NB4 (cell line): ENCODE data around the gene NEK1.
"Not testable (repeated sequence)": the region's sequence is repeated elsewhere in the genome, so short reads cannot be mapped to it uniquely, and the experiment has no call there.

ENCODE experiments used
- DNase-seq: peaks from one replicate; pipeline ENCODE4 v3.0.0; 2010; ENCODE audit warnings: low read depth
- H3K4me3 ChIP-seq: one replicate; pipeline ENCODE4 v1.5.1; 2011; ENCODE audit warnings: mild to moderate bottlenecking, low read depth, low read length, moderate library complexity
- MYC ChIP-seq: IDR thresholded peaks from 2 replicates; pipeline ENCODE4 v1.6.1; 2011; ENCODE audit warnings: low read depth, low read length
- POLR2A ChIP-seq: IDR thresholded peaks from 2 replicates; pipeline ENCODE4 v1.6.1; 2011; ENCODE audit warnings: mild to moderate bottlenecking; ENCODE audit not compliant: insufficient read length; ENCODE audit errors: extremely low read depth
- TF ChIP-seq, protein P1 (sequence below): IDR thresholded peaks from 2 replicates; pipeline ENCODE4 v1.6.1; 2011; ENCODE audit warnings: low read depth, low read length
- TF ChIP-seq, protein P2 (sequence below): IDR thresholded peaks from one replicate; pipeline ENCODE4 v1.5.1; 2012; ENCODE audit warnings: low read depth, low read length

The NEK1 gene

DNA sequence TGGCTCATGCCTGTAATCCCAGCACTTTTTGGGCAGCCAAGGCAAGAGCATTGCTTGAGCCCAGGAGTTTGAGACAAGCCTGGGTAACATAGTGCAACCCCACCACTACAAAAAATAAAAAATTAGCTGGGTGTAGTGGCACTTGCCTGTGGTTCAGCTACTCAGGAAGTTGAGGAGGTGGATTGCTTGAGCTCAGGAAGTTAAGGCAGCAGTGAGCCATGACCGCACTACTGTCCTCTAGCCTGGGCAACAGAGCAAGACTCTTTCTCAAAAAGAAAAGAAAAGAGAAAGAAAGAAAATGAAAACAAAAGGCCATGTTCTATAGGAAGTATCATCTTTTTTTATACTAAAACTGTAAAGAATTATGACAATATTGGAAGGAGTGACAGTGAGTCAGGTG lies 38.5 kb downstream of the NEK1 start:
- DNase-seq: no peak
- no peak overlapping the region for H3K4me3 ChIP-seq
- TF ChIP-seq POLR2A: no peak
- TF ChIP-seq, protein P1, sequence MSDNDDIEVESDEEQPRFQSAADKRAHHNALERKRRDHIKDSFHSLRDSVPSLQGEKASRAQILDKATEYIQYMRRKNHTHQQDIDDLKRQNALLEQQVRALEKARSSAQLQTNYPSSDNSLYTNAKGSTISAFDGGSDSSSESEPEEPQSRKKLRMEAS: no peak
- TF ChIP-seq, protein P2, sequence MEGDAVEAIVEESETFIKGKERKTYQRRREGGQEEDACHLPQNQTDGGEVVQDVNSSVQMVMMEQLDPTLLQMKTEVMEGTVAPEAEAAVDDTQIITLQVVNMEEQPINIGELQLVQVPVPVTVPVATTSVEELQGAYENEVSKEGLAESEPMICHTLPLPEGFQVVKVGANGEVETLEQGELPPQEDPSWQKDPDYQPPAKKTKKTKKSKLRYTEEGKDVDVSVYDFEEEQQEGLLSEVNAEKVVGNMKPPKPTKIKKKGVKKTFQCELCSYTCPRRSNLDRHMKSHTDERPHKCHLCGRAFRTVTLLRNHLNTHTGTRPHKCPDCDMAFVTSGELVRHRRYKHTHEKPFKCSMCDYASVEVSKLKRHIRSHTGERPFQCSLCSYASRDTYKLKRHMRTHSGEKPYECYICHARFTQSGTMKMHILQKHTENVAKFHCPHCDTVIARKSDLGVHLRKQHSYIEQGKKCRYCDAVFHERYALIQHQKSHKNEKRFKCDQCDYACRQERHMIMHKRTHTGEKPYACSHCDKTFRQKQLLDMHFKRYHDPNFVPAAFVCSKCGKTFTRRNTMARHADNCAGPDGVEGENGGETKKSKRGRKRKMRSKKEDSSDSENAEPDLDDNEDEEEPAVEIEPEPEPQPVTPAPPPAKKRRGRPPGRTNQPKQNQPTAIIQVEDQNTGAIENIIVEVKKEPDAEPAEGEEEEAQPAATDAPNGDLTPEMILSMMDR: no peak
- no peak for TF ChIP-seq MYC

DNA sequence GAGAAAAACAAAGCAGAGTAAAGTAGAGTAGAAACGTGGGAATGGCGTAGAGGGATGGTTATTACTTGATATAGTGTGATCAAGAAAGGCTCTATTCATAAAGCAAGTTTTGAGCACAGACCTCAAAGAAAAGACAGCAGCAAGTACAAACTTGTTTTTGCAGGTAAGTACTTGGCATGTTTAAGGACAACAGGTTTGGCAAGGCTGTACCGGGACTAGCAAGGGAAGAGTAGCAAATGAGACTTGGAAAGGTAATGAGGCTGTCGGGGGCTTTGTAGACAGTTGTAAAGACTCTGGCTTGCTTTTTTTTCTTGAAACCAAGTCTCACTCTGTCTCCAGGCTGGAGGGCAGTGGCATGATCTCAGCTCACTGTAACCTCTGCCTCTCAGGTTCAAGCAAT lies 40.9 kb downstream of the NEK1 start:
- no peak overlapping the region for H3K4me3 ChIP-seq
- DNase-seq: no peak
- TF ChIP-seq MYC (no peak), POLR2A (no peak)

DNA sequence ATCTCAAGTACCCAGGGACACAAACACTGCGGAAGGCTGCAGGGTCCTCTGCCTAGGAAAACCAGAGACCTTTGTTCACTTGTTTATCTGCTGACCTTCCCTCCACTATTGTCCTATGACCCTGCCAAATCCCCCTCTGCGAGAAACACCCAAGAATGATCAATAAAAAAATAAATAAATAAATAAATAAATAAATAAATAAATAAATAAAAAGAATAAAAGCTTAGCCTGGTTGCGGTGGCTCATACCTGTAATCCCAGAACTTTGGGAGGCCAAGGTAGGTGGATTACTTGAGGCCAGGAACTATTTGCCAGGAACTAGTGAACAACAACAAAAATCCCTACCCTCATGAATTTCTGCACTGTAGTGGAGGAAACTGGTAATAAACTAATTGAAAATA lies 41.4 kb downstream of the NEK1 start:
- not testable (repeated sequence) for H3K4me3 ChIP-seq, DNase-seq

DNA sequence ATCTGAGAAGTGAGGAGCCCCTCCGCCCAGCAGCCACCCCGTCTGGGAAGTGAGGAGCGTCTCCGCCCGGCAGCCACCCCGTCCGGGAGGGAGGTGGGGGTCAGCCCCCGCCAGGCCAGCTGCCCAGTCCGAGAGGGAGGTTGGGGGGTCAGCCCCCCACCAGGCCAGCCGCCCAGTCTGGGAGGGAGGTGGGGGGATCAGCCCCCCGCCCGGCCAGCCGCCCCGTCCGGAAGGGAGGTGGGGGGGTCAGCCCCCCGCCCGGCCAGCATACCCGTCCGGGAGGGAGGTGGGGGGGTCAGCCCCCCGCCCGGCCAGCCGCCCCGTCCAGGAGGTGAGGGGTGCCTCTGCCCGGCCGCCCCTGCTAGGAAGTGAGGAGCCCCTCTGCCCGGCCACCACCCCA lies 42.1 kb downstream of the NEK1 start:
- not testable (repeated sequence) for DNase-seq, H3K4me3 ChIP-seq

DNA sequence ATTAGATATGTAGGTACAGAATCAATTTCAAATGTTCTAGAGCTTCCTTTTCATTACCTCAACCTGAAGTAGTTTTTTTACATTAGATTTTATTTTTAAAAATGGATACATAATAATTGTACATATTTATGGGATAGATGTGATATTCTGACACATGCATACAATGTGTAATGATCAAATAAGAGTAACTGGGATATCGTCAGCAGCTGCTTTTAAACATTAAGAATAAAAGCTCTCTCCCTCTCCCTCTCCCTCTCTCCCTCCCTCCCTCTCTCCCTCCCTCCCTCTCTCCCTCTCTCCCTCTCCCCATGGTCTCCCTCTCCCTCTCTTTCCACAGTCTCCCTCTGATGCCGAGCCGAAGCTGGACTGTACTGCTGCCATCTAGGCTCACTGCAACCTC lies 43.2 kb downstream of the NEK1 start:
- H3K4me3 ChIP-seq, DNase-seq: not testable (repeated sequence)

DNA sequence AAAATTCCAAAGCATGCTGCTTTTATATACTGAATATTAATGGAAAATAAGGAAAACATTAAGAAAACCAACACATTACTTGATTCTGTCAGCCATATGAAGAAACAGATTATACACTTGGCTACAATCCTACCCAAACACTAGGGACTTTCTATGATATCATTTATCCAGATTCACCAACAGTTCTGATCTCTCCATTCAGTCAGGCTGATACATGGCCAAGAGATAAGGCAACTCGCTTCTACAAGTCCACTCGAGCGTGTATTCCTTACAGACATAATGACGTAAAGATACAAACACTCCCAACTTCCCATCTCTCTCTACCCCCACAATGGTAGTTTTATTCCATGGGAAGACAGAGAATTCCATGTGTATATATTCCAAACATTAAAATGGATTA lies 44.5 kb downstream of the NEK1 start:
- H3K4me3 ChIP-seq: no peak overlapping the region
- DNase-seq: no peak
- TF ChIP-seq, protein P2: no peak
- TF ChIP-seq, protein P1: no peak
- no peak for TF ChIP-seq POLR2A
- no peak for TF ChIP-seq MYC

DNA sequence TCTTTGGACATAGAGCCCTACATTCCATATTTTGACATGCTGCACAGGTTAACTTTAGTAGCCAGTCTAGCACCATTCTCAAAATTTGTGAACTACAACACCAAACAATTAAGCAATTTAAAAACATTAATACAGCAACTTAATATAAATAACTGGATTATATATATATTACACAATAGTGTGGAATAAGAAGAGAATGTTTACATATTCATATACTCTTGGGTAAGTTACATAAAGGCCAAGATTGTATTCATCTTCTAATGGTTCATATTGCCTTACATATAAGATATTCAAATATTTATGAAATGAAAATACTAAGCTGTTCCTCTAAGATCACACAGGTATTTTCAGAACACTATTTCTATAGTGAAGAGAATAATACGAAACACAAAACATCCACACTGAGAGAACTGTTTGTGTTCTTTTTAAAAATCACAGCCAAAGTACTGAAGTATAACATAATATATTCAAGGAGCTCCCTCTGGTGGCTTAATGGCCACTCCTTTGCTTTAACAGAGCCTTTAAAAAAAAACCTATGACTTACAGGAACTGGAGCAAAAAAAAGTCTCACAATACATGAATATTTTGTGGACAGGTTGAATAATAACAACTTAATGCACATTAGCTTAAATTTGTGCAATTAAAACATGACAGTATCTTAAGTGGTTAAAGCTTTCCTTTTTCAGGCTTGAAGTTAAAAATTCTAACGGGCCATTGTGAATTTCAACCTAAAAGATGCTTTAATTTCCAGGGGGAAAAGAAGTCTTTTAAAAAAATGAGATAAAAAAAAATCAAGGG lies 46.2 kb downstream of the NEK1 start:
- H3K4me3 ChIP-seq: no peak overlapping the region
- DNase-seq: peak; percentile 47
- TF ChIP-seq, protein P2: peak; percentile 47
- TF ChIP-seq, protein P1: no peak

DNA sequence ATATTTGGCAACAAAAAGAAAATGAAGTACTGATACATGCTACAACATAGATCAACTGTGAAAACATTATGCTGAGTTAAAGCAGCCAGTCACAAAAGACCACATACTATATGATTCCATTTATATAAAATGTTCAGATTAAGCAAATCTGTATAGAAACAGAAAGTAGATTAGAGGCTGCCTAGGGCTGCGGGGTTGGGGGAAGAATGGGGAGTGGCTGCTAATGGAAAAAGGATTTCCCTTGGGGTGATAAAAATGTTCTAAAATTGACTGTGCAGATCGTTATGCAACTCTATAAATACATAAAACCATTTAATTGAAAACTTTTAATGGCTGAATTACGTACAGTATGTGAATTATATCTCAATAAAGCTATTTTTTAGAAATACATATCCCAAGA lies 46.8 kb downstream of the NEK1 start:
- TF ChIP-seq, protein P2: no peak
- TF ChIP-seq, protein P1: no peak
- TF ChIP-seq POLR2A: no peak
- no peak for TF ChIP-seq MYC
- no peak overlapping the region for H3K4me3 ChIP-seq
- no peak for DNase-seq
